Fibroblast of lung (primary cell): ENCODE measurements around the gene WNT4. TPM values are rescaled to one million over a fixed set of nuclear protein-coding genes. Genes with fewer than 3 reads are reported as not detected.

ENCODE experiments used
- DNase-seq, 2 donors: peaks; one replicate each; pipeline versions ENCODE4 v3.0.0 to v3.0.0-alpha.2; 2010; ENCODE audit warnings: low read depth in 2 of 2
- H2AFZ ChIP-seq: 2 replicates; pipeline ENCODE4 v1.5.1; 2012; ENCODE audit warnings: low read length, control low read depth, inconsistent platforms
- H3K27ac ChIP-seq: 2 replicates; pipeline ENCODE4 v1.5.1; 2011; ENCODE audit warnings: low read length, control low read depth; ENCODE audit not compliant: insufficient read depth
- H3K27me3 ChIP-seq: 2 replicates; pipeline ENCODE4 v1.5.1; 2011; ENCODE audit warnings: mild to moderate bottlenecking, low read length; ENCODE audit not compliant: control insufficient read depth, insufficient read depth
- H3K36me3 ChIP-seq: 2 replicates; pipeline ENCODE4 v1.5.1; 2011; ENCODE audit warnings: low read length; ENCODE audit not compliant: control insufficient read depth, insufficient read depth
- H3K4me1 ChIP-seq: 2 replicates; pipeline ENCODE4 v1.5.1; 2011; ENCODE audit warnings: low read length; ENCODE audit not compliant: control insufficient read depth, insufficient read depth; ENCODE audit errors: extremely low read depth
- H3K4me2 ChIP-seq: 2 replicates; pipeline ENCODE4 v1.5.1; 2011; ENCODE audit warnings: low read length, control low read depth; ENCODE audit not compliant: insufficient read depth; ENCODE audit errors: extremely low read depth
- H3K4me3 ChIP-seq, 4 experiments: fragments of 200-600 bp in 1 of 4; sonication (generic) in 1 of 4; replicated peaks in 1 of 4; 2 replicates each; pipeline ENCODE4 v1.5.1; 2011 to 2016; ENCODE audit warnings: low read length in 4 of 4, low read depth in 3 of 4, mild to moderate bottlenecking in 3 of 4, control low read depth in 2 of 4, inconsistent platforms in 1 of 4, mixed read lengths in 1 of 4; ENCODE audit not compliant: insufficient read depth in 1 of 4; ENCODE audit errors: control extremely low read depth in 1 of 4
- H3K79me2 ChIP-seq: 2 replicates; pipeline ENCODE4 v1.5.1; 2012; ENCODE audit warnings: mild to moderate bottlenecking, low read length, inconsistent platforms; ENCODE audit not compliant: control insufficient read depth, insufficient read depth
- H3K9ac ChIP-seq: 2 replicates; pipeline ENCODE4 v1.5.1; 2011; ENCODE audit warnings: mild to moderate bottlenecking, low read length, control low read depth; ENCODE audit not compliant: insufficient read depth
- H3K9me3 ChIP-seq: 2 replicates; pipeline ENCODE4 v1.5.1; 2012; ENCODE audit warnings: low read depth, low read length; ENCODE audit not compliant: control insufficient read depth, insufficient read depth
- H4K20me1 ChIP-seq: 2 replicates; pipeline ENCODE4 v1.5.1; 2011; ENCODE audit warnings: low read length; ENCODE audit not compliant: control insufficient read depth, insufficient read depth; ENCODE audit errors: extremely low read depth
- CTCF ChIP-seq, 2 donors: IDR thresholded peaks in 1 of 2; conservative IDR thresholded peaks in 1 of 2; 1 replicate in 1 of 2; 2 replicates in 1 of 2; pipeline ENCODE4 v1.5.1; 2011 to 2012; ENCODE audit warnings: low read length in 2 of 2, control low read depth in 1 of 2, inconsistent platforms in 1 of 2, low read depth in 1 of 2, mild to moderate bottlenecking in 1 of 2
- EZH2 ChIP-seq: IDR thresholded peaks from 2 replicates; pipeline ENCODE4 v1.5.1; 2012; ENCODE audit warnings: low read length, control low read depth, mild to moderate bottlenecking; ENCODE audit errors: missing control alignments
- polyA plus RNA-seq, 2 donors: library from polyadenylated mRNA; depleted of rRNA in 1 of 2; stranded (reverse) in 1 of 2; unstranded in 1 of 2; fragments of >200 nt; gene quantifications; 2 replicates each; pipeline ENCODE4 v1.2.1, GENCODE V29; 2011 to 2012; ENCODE audit warnings: missing spikeins in 1 of 2
- total RNA-seq: library from RNA; depleted of rRNA; stranded (reverse); fragments of >200 nt; gene quantifications from 2 replicates; pipeline ENCODE4 v1.2.1, GENCODE V29; 2014

Gene WNT4
- total and polyA plus RNA-seq, 2 donors (not counting 1 experiment from before 2014, with no cell fraction given) = under 0.01 TPM; not detected in 1

GRCh38 chr1:22098752-22099151 is 44.1 kb downstream of the WNT4 start:
- Histone ChIP-seq H4K20me1 (peaks cover 3% of the 10 kb centered on the region), H3K9me3 (no peaks in the 10 kb centered on the region), H3K4me2 (no peak overlapping the region), H3K4me3 (no peak overlapping the region), H2AFZ (no peak overlapping the region), H3K4me1 (no peaks in the 10 kb centered on the region), H3K9ac (no peak overlapping the region), H3K27ac (no peak overlapping the region), H3K79me2 (peaks cover 50% of the 10 kb centered on the region), H3K36me3 (peaks cover 10% of the 10 kb centered on the region), H3K27me3 (no peaks in the 10 kb centered on the region)
- TF ChIP-seq EZH2 (no peak), CTCF (conservative IDR thresholded peaks at IDR 0.05 in 1 of 2, IDR thresholded peaks at IDR 0.05 in 1 of 2; ENCODE audit: low read depth in 1 of 2, low read length in 2 of 2) (no peak)
- no peak for DNase-seq

- H3K27ac ChIP-seq = no peak overlapping the region
- peaks cover 59% of the 10 kb centered on the region for H3K79me2 ChIP-seq
- no peak overlapping the region for H3K4me2 ChIP-seq
- DNase-seq = no peak
- H3K4me3 ChIP-seq = no peak overlapping the region
- peaks cover 13% of the 10 kb centered on the region for H3K36me3 ChIP-seq
- H3K9me3 ChIP-seq = no peaks in the 10 kb centered on the region
- peaks cover 4% of the 10 kb centered on the region for H3K4me1 ChIP-seq
- peaks cover 7% of the 10 kb centered on the region for H4K20me1 ChIP-seq
- H3K9ac ChIP-seq = no peak overlapping the region
- no peak overlapping the region for H2AFZ ChIP-seq
- H3K27me3 ChIP-seq = no peaks in the 10 kb centered on the region
- TF ChIP-seq EZH2 = no peak
- no peak for TF ChIP-seq CTCF (conservative IDR thresholded peaks at IDR 0.05 in 1 of 2, IDR thresholded peaks at IDR 0.05 in 1 of 2; ENCODE audit: low read depth in 1 of 2, low read length in 2 of 2)
These were observed 46.4 kb downstream of the WNT4 start for GRCh38 chr1:22096463-22096862.

GRCh38 chr1:22096036-22096435 is 46.9 kb downstream of the WNT4 start:
- peaks cover 13% of the 10 kb centered on the region for H3K36me3 ChIP-seq
- peaks cover 7% of the 10 kb centered on the region for H4K20me1 ChIP-seq
- DNase-seq = peak in 1 of 2 donors; percentile 25

More at GRCh38 chr1:22096036-22096435, 46.9 kb downstream of the WNT4 start:
- Histone ChIP-seq H3K79me2 (peaks cover 58% of the 10 kb centered on the region), H3K4me2 (no peak overlapping the region), H3K27ac (no peak overlapping the region), H3K4me3 (no peak overlapping the region), H3K9ac (no peak overlapping the region), H2AFZ (no peak overlapping the region), H3K4me1 (peaks cover 4% of the 10 kb centered on the region), H3K27me3 (no peaks in the 10 kb centered on the region), H3K9me3 (no peaks in the 10 kb centered on the region)
- TF ChIP-seq CTCF (conservative IDR thresholded peaks at IDR 0.05 in 1 of 2, IDR thresholded peaks at IDR 0.05 in 1 of 2; ENCODE audit: low read depth in 1 of 2, low read length in 2 of 2) = no peak
- no peak for TF ChIP-seq EZH2
